IPS-NIHi11 (cell line): ENCODE measurements around the gene CALY.

Experiments used
- DNase-seq: peaks from one replicate; pipeline ENCODE4 v3.0.0; 2012; ENCODE audit warnings: mixed read lengths, low spot score

Gene CALY

DNA sequence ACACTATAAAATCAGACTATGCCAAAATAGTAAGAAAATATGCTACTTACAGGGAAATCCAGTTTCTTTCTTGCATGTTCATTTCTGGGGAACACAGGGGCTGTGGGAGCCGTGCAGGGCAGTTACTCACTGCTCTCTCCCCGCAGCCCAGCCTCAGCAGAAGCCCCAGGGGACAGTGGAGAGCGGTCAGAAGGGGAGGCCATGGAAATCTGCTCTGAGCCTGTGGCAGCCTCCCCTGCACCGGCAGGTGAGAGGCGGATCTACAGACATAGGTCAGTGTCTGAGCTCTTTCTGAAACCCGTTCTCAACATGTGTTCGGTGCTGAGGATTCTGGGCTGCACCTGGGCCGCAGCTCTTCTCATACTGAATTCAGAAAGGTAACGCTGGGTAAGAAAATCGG lies 25.1 kb downstream of the CALY start:
- no peak for DNase-seq

DNA sequence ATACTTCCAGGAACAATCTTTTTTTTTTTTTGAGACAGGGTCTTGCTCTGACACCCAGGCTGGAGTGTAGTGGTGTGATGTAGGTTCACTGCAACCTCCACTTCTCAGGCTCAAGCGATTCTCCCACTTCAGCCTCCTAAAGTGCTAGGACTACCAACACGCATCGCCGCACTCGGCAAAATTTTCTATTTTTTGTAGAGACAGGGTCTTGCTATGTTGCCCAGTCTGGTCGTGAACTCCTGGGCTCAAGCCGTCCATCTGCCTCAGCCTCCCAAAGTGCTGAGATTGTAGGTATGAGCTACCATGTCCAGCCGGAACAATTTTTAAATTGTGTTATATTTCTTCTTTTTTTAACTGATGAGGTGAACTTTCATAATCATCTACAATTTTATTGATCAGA lies 25.9 kb downstream of the CALY start:
- no peak for DNase-seq

- no peak for DNase-seq
Observed at GRCh38 chr10:133310399-133310755, 26.3 kb downstream of the CALY start.

DNA sequence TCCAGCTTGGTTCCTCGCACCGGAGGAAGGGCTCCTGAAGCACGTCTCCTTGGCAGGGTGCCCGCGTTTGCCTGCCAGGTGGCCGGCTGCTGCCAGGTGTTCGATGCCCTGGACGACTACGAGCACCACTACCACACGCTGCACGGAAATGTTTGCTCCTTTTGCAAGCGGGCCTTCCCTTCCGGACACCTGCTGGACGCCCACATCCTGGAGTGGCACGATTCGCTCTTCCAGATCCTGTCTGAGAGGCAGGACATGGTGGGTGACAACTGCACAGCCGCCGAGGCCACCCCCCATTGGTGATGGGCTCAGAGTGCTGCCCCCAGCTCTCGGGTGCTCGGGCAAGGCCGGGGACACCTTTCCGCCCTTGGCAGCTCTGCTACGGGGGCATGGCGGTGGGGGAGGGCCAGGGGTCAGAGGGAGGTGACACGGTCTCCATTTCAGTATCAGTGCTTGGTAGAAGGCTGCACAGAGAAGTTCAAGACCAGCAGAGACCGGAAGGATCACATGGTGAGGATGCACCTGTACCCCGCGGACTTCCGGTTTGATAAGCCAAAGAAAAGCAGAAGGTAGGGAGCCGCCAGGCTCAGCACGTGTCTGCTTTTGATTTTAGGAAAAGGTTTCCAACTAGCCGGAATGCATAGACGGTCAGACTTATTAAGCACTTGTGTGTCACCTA lies 26.8 kb downstream of the CALY start:
- no peak for DNase-seq

DNA sequence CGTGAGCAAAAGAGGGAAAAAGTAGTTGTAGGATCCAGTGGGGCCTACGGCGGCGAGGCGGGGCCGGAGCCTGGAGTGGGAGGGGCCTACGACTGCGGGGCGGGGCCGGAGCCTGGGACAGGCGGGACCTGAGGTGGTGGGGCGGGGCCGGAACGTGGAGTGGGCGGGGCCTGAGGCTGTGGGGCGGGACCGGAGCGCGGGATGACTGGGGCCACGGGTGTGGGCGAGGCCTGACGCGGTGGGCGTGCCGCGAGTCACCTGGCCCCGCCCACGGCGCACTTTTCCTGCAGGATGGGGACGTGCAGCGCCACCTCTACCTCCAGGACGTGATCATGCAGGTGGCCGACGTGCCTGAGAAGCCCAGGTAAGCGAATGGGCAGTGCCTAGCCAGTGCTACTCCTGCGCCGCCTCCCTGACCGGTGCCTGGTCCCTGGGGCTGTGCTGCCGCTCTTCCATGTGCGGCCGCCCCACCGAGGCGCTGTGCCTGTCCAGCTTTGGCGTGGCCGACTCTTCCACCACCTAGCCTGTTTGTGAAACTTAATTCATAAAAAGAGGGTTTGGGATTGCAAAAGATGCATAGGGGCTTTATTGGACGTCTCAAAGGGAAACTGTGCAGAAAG lies 27.5 kb downstream of the CALY start:
- peak; percentile 97 for DNase-seq

GRCh38 chr10:133308421-133309099 lies 28.1 kb downstream of the CALY start, which contains the start of the genes TUBGCP2 and ZNF511:
TUBGCP2 (minus strand) TSS chr10:133308872; CDS start chr10:133302941, 5,931 bp downstream.
ZNF511 (plus strand) TSS chr10:133308914; CDS start chr10:133308944, 30 bp downstream.
- DNase-seq = peak; percentile 92

DNA sequence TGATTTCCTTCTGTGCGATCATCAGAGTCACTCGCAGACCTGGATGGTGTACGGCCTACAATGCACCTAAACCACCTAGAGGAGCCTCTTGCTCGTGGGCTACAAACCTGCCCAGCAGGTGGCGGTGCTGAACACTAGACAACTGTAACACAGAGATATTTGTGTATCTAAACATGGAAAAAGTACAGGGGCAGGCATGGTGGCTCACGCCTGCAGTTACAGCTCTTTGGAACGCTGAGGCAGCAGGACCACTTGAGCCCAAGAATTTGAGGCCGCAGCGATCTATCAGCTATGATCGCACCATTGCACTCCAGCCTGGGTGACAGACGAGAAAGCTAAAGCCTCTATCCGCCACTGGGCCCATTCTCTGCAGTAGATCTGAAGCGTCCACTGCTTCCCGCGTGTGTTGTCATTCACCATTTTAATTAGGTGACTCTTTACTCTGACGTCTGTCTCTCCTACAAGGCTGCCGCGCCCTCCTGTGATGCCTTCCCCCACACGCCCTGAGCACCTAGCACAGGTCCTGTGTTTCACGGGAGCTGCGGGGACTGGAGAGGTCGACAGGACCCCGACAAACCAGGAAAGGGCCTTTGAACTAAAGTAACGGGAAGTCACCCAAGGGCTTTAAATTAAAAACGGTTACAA lies 28.8 kb downstream of the CALY start:
- peak; percentile 73 for DNase-seq

- DNase-seq = no peak
Observed at GRCh38 chr10:133306941-133307379, 29.7 kb downstream of the CALY start.

DNA sequence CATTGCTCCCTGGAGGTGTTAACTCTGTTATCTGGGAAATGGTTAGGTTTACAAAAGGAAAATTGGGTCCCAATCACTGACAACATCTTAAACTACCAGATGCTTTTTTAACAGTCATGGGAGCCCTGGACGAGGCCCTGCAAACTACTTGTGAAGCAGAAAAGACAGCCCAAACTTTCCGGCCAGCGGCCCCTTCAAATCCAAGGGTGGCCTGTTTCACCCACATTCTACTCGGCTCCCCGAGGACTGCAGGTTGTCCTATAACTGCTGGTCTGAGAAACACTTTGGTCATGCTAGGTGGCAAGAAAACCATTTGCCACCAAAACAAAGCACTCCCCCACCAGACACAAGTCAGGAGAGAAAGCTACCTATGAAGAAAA lies 30.6 kb downstream of the CALY start:
- no peak for DNase-seq

- no peak for DNase-seq
Observed at GRCh38 chr10:133303206-133303605, 33.5 kb downstream of the CALY start.

- DNase-seq = no peak
Observed at GRCh38 chr10:133302230-133302629, 34.5 kb downstream of the CALY start.

DNA sequence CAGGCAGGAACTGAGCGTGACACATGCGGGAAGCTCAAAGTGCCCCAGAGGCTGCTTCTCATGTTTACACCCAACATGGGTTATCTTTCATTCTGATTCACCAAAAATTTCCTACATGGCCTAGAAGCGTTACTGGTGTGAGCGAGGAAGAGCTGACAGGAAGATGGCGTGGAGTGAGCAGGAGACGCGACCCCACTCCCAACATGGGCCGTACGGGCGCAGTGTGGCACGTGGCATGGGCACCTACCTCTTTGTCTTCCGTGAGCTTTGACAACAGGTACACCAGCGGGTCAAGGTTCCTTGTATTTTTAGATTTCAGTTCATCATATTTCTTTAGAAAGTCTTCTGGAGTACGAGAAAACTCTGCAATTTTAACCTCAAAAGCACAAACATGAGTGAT lies 37.0 kb downstream of the CALY start:
- DNase-seq = no peak

- no peak for DNase-seq
Observed at GRCh38 chr10:133299224-133299623, 37.5 kb downstream of the CALY start.

GRCh38 chr10:133298466-133298865 lies 38.2 kb downstream of the CALY start:
- DNase-seq = no peak

GRCh38 chr10:133297504-133297903 lies 39.2 kb downstream of the CALY start:
- no peak for DNase-seq

DNA sequence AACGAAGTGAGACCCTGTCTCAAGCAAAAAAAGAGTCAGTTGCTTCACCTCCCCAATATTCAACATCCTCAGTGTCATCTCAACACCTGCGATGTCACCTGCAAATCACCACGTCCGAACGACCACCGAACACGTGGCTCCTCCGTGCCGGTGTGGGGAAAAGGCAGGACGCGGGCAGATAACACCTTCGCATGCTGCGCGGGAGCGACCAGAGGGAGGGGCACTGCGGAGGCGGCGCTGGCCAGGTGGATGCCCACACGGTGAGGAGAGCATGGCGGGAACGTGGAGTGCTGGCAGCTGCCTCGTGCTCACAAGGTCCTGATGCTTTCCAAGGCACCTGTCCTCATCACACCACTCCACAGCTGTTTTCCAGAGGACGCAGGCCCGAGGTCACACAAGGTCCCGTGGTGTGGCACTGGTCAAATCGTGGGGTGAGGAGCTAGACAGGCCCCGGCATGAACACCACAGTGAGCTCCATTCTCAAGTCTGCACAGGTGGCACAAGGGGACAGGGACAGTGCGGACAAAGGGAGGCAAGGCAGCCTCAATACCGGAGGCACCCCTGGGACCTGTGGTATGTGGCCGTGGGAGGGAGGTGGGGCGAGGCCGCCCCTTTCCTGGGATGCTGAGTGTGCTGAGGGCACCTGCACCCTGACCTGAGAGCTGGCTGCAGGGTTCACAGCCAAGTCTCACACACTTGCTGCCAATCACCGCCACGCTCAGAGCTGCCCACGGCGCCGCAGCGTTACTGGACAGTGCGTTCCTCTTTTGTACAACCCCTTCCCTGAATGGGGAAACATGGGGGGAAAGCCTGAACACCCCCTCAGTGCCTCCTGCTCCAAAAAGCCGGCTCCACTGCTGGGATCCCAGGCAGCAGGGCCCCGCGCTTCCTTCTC lies 41.0 kb downstream of the CALY start:
- peak; percentile 8 for DNase-seq

GRCh38 chr10:133294189-133294588 lies 42.5 kb downstream of the CALY start:
- DNase-seq = peak; percentile 15

DNA sequence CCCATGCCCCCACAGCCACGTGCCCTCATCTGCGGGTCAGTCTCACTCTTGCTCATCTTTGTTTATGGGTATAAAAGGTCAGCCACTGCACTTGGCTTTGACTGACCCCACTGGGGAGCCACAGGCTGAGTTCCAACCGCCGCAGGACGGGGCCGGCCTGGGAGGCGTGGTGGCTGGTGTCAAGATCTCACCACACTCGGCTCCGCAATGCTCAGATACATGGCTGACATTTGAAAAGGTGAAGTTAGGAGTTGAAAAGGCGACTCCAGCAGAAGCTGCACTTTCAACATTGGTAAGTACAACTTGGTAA lies 42.9 kb downstream of the CALY start:
- no peak for DNase-seq

DNA sequence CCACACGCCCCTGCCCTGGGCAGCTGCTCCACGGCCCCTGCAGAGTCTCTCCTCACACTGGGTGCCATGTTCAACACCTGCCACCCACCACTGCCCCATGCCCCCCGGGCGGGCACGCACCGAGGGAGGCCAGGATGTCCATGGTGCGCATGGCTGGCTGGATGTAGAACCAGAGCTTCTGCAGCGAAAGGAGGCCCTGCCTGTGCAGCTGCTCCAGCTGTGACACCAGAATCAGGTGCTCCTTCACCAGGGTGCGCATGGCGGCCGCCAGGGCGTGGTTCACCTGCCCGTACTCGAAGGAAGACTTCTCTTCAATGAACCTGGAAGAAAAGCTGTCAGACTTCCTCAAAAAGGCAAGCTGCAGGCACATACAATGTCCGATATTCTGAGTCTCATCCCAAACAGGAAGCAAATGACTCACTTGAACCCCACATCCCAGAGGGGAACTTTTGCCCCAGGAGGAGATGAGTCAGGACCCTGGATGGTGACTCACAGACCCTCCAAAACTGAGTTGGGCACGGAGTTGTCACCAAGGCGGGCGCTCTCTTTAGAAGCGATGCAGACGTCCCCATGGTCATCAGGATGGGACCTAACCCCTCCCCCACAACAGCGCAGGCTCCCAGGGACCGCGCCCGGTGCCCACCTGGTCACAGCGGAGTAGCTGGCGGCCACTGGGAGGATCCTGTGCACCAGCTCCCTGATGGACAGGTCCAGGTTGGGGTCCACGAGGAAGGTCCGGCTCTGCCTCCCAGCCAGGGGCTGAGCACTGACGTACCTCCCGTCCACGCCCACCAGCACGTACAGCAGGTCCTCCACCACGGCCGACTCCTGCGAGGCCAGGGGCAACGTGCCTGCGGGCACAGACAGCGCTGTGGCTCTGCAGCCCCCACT lies 43.5 kb downstream of the CALY start:
- peak; percentile 27 for DNase-seq

GRCh38 chr10:133289761-133290160 lies 46.9 kb downstream of the CALY start:
- DNase-seq = peak; percentile 7
